H7 (cell line): ENCODE measurements around the gene MAGEA12. TPM values are rescaled to one million over a fixed set of nuclear protein-coding genes. Genes with fewer than 3 reads are reported as not detected.
"Not testable (repeated sequence)": the region's sequence is repeated elsewhere in the genome, so short reads cannot be mapped to it uniquely, and the experiment has no call there.

ENCODE experiments used
- DNase-seq: peaks from one replicate; pipeline ENCODE4 v3.0.0; 2012
- H3K27me3 ChIP-seq: 2 replicates; pipeline ENCODE4 v1.6.0; 2011; ENCODE audit warnings: mild to moderate bottlenecking, low read length; ENCODE audit not compliant: control insufficient read depth, insufficient read depth
- H3K36me3 ChIP-seq: replicated peaks from 2 replicates; pipeline ENCODE4 v1.5.1; 2011; ENCODE audit warnings: low read length; ENCODE audit not compliant: control insufficient read depth, insufficient read depth
- H3K4me3 ChIP-seq: 2 replicates; pipeline ENCODE4 v1.5.1; 2011; ENCODE audit warnings: low read depth, mild to moderate bottlenecking, control low read depth, low read length, moderate library complexity; ENCODE audit not compliant: insufficient read depth
- total RNA-seq: library from RNA; depleted of rRNA; stranded (reverse); fragments of >200 nt; shearing (Covaris generic); gene quantifications from 2 replicates; pipeline ENCODE4 v1.2.3, GENCODE V29; 2014; rRNA removed

Gene MAGEA12
- total RNA-seq: not detected in 2 replicates

- no peaks in the 10 kb centered on the region for H3K27me3 ChIP-seq
- no peak for DNase-seq
- H3K4me3 ChIP-seq: no peak within 1 kb of the TSS
- H3K36me3 ChIP-seq: no peaks in the 10 kb centered on the region
These were observed at the start of gene MAGEA12, which contains the start of gene CSAG1 for GRCh38 chrX:152733261-152733975. MAGEA12 (plus strand) TSS chrX:152733757; CDS start chrX:152736162, 2,405 bp downstream. CSAG1 (minus strand) TSS chrX:152733721; CDS start chrX:152732460, 1,261 bp downstream.

- H3K36me3 ChIP-seq, H3K27me3 ChIP-seq, H3K4me3 ChIP-seq, DNase-seq: not testable (repeated sequence)
These were observed 35.3 kb upstream of the MAGEA12 start, which contains the start of gene MAGEA3 for GRCh38 chrX:152697952-152698931. MAGEA3 (plus strand) TSS chrX:152698794; CDS start chrX:152700833, 2,039 bp downstream.

- H3K27me3 ChIP-seq, H3K36me3 ChIP-seq, DNase-seq, H3K4me3 ChIP-seq: not testable (repeated sequence)
These were observed 33.2 kb upstream of the MAGEA12 start for GRCh38 chrX:152700390-152700789.

GRCh38 chrX:152706500-152706899 lies 27.1 kb upstream of the MAGEA12 start:
- H3K27me3 ChIP-seq, H3K36me3 ChIP-seq, H3K4me3 ChIP-seq, DNase-seq: not testable (repeated sequence)

GRCh38 chrX:152709173-152709572 lies 24.4 kb upstream of the MAGEA12 start, which contains the start of gene CSAG2:
CSAG2 (minus strand) TSS chrX:152709273; CDS start chrX:152709112, 161 bp downstream.
- DNase-seq, H3K4me3 ChIP-seq, H3K27me3 ChIP-seq, H3K36me3 ChIP-seq: not testable (repeated sequence)

GRCh38 chrX:152713195-152713594 lies 20.4 kb upstream of the MAGEA12 start:
- not testable (repeated sequence) for DNase-seq, H3K4me3 ChIP-seq, H3K27me3 ChIP-seq, H3K36me3 ChIP-seq

GRCh38 chrX:152713815-152714787 lies 19.5 kb upstream of the MAGEA12 start, which contains the start of gene MAGEA2B:
MAGEA2B (plus strand) TSS chrX:152714628; CDS start chrX:152717107, 2,479 bp downstream.
- not testable (repeated sequence) for H3K36me3 ChIP-seq, H3K4me3 ChIP-seq, DNase-seq, H3K27me3 ChIP-seq

GRCh38 chrX:152725409-152725808 lies 8.1 kb upstream of the MAGEA12 start:
- Histone ChIP-seq H3K27me3 (no peaks in the 10 kb centered on the region), H3K36me3 (no peaks in the 10 kb centered on the region), H3K4me3 (no peak overlapping the region)
- no peak for DNase-seq

- not testable (repeated sequence) for H3K27me3 ChIP-seq, H3K36me3 ChIP-seq, H3K4me3 ChIP-seq, DNase-seq
These were observed 744 bp downstream of the MAGEA12 start for GRCh38 chrX:152734143-152734858.

- Histone ChIP-seq H3K36me3 (no peaks in the 10 kb centered on the region), H3K27me3 (no peaks in the 10 kb centered on the region), H3K4me3 (no peak overlapping the region)
- DNase-seq: no peak
These were observed 1.5 kb downstream of the MAGEA12 start for GRCh38 chrX:152735101-152735500.

GRCh38 chrX:152735860-152736511 lies 2.4 kb downstream of the MAGEA12 start:
- Histone ChIP-seq H3K36me3 (no peaks in the 10 kb centered on the region), H3K27me3 (no peaks in the 10 kb centered on the region), H3K4me3 (no peak overlapping the region)
- DNase-seq: no peak

- DNase-seq, H3K4me3 ChIP-seq, H3K27me3 ChIP-seq, H3K36me3 ChIP-seq: not testable (repeated sequence)
These were observed 3.0 kb downstream of the MAGEA12 start for GRCh38 chrX:152736528-152736927.

- Histone ChIP-seq H3K4me3 (no peak overlapping the region), H3K27me3 (no peaks in the 10 kb centered on the region), H3K36me3 (no peaks in the 10 kb centered on the region)
- DNase-seq: no peak
These were observed 5.0 kb downstream of the MAGEA12 start for GRCh38 chrX:152738560-152738959.
